HG02852 (cell line): ENCODE results near the gene ZC3H18.
A peak's percentile ranks its signal among the peaks of the same experiment; 100 is the strongest.

Experiments used
- ATAC-seq: cut with Tn5 transposase; IDR thresholded peaks from one replicate; pipeline ENCODE4 v1.9.1; 2021; ENCODE audit warnings: mild to moderate bottlenecking, moderate library complexity; ENCODE audit not compliant: unreplicated experiment

Gene ZC3H18

GRCh38 chr16:88569985-88570690 lies at the start of gene ZC3H18:
Gene ZC3H18 (plus strand): TSS chr16:88570403. CDS start chr16:88577124, 6,721 bp downstream.
- ATAC-seq = peak; percentile 71

- ATAC-seq = no peak
Observed at GRCh38 chr16:88521674-88522073, 48.5 kb upstream of the ZC3H18 start.

- no peak for ATAC-seq
Observed at GRCh38 chr16:88522276-88522949, 47.8 kb upstream of the ZC3H18 start.

- ATAC-seq = no peak
Observed at GRCh38 chr16:88523309-88524161, 46.7 kb upstream of the ZC3H18 start.

GRCh38 chr16:88524274-88524972 lies 45.8 kb upstream of the ZC3H18 start:
- no peak for ATAC-seq

- ATAC-seq = no peak
Observed at GRCh38 chr16:88524973-88525662, 45.1 kb upstream of the ZC3H18 start.

- no peak for ATAC-seq
Observed at GRCh38 chr16:88525663-88525990, 44.6 kb upstream of the ZC3H18 start.

- ATAC-seq = no peak
Observed at GRCh38 chr16:88526008-88526905, 43.9 kb upstream of the ZC3H18 start.

- no peak for ATAC-seq
Observed at GRCh38 chr16:88526906-88527185, 43.4 kb upstream of the ZC3H18 start.

- no peak for ATAC-seq
Observed at GRCh38 chr16:88527186-88527936, 42.8 kb upstream of the ZC3H18 start.

- no peak for ATAC-seq
Observed at GRCh38 chr16:88527937-88528743, 42.1 kb upstream of the ZC3H18 start.

GRCh38 chr16:88528902-88529318 lies 41.3 kb upstream of the ZC3H18 start:
- no peak for ATAC-seq

GRCh38 chr16:88529596-88529995 lies 40.6 kb upstream of the ZC3H18 start:
- ATAC-seq = no peak

- no peak for ATAC-seq
Observed at GRCh38 chr16:88530051-88530857, 39.9 kb upstream of the ZC3H18 start.

GRCh38 chr16:88530858-88531203 lies 39.4 kb upstream of the ZC3H18 start:
- ATAC-seq = no peak

GRCh38 chr16:88531346-88531745 lies 38.9 kb upstream of the ZC3H18 start:
- ATAC-seq = no peak

GRCh38 chr16:88531931-88532433 lies 38.2 kb upstream of the ZC3H18 start:
- no peak for ATAC-seq
